SHP77 treated with DMSO at 0.1 percent for 48 hours (cell line): ENCODE data around the gene IRGQ.
A peak's percentile ranks its signal among the peaks of the same experiment; 100 is the strongest.
"Not testable (repeated sequence)": the region's sequence is repeated elsewhere in the genome, so short reads cannot be mapped to it uniquely, and the experiment has no call there.

Source experiments
- DNase-seq: peaks from one replicate; lab custom pipeline; 2025; lab: John Stamatoyannopoulos, UW

The IRGQ gene

GRCh38 chr19:43598445-43599240 is 2.7 kb upstream of the IRGQ start:
- no peak for DNase-seq

GRCh38 chr19:43597876-43598275 is 1.9 kb upstream of the IRGQ start:
- DNase-seq, result no peak

GRCh38 chr19:43596842-43597461 is 1.0 kb upstream of the IRGQ start:
- DNase-seq, result no peak

- DNase-seq, result no peak
These were observed 332 bp downstream of the IRGQ start for GRCh38 chr19:43595605-43595998.

GRCh38 chr19:43594710-43595604 is 977 bp downstream of the IRGQ start:
- DNase-seq, result peak; percentile 10

GRCh38 chr19:43594081-43594697 is 1.7 kb downstream of the IRGQ start:
- DNase-seq, result no peak

- no peak for DNase-seq
These were observed 3.1 kb downstream of the IRGQ start for GRCh38 chr19:43592800-43593350.

GRCh38 chr19:43591904-43592772 is 3.8 kb downstream of the IRGQ start:
- DNase-seq, result no peak

- DNase-seq, result no peak
These were observed 6.3 kb downstream of the IRGQ start for GRCh38 chr19:43589678-43590077.

- DNase-seq, result no peak
These were observed 6.7 kb downstream of the IRGQ start for GRCh38 chr19:43589277-43589676.

GRCh38 chr19:43587029-43587428 is 8.9 kb downstream of the IRGQ start:
- not testable (repeated sequence) for DNase-seq

- DNase-seq, result no peak
These were observed 9.6 kb downstream of the IRGQ start for GRCh38 chr19:43586346-43586745.

- DNase-seq, result no peak
These were observed 11.4 kb downstream of the IRGQ start for GRCh38 chr19:43584484-43584883.

GRCh38 chr19:43582495-43582894 is 13.4 kb downstream of the IRGQ start:
- DNase-seq, result no peak

- no peak for DNase-seq
These were observed 14.5 kb downstream of the IRGQ start for GRCh38 chr19:43581467-43581866.

GRCh38 chr19:43578787-43579186 is 17.1 kb downstream of the IRGQ start:
- DNase-seq, result no peak

- peak; percentile 57 for DNase-seq
These were observed 19.7 kb downstream of the IRGQ start for GRCh38 chr19:43575955-43576878.

- peak; percentile 94 for DNase-seq
These were observed 20.6 kb downstream of the IRGQ start, which contains the start of the genes PINLYP and XRCC1 for GRCh38 chr19:43575156-43575950. PINLYP (plus strand) TSS chr19:43575801; CDS start chr19:43577192, 1,391 bp downstream. XRCC1 (minus strand) TSS chr19:43575527; CDS start chr19:43575458, 69 bp downstream.
